ENCODE results near the gene BCL7C. TPM values are rescaled to one million over a fixed set of nuclear protein-coding genes. Genes with fewer than 3 reads are reported as not detected.

The BCL7C gene
- total and polyA plus RNA-seq, 7 donors = 13.9 to 40.9 (median 18.1) TPM

DNA sequence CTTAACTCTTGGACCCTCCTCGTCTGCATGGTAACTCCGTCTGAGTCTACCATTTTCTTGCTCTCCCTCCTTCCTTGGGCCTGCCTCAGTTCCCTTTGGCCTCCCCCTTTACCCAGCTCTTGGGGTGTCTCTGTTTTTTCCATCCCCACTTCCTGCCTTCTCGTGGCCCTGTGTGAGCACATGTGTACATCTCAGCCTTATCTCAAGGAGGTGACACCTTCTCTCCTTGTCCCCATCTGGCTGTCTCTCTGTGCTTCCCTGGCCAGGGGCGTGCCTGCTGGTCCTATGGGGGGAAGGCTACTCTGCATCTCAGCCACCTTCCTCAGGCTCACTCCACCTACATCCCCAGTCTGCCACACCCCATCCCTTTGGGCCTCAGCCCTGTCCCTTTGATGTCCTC, 9.1 kb upstream of the BCL7C start:
- no peaks in the 10 kb centered on the region for H3K27me3 ChIP-seq (ENCODE audit: insufficient read depth in 3 of 3, low read length in 2 of 3)
- no peak for DNase-seq
- intact Hi-C loops (cut with DNase I) = loop anchor here (2.0 kb wide), 1 partner anchor 58 kb away; no protein-coding TSS in a partner anchor
- ATAC-seq = peak in 1 of 4 donors; percentile 19
- no peaks in the 10 kb centered on the region for H3K9me3 ChIP-seq
- peaks cover 9% of the 10 kb centered on the region for H3K4me1 ChIP-seq
- 76 to 80% (median 78%) methylated on average over 4 of the region's 4 CpGs for WGBS, 3 donors
- peak overlapping the region; percentile 88 for H3K27ac ChIP-seq
- peaks cover 0 to 5% of the 10 kb centered on the region in 2 donors for H3K36me3 ChIP-seq (ENCODE audit: insufficient read depth in 1 of 2, low read depth in 1 of 2)
- H3K4me3 ChIP-seq = peak overlapping the region; percentile 65
- TF ChIP-seq, protein P1, sequence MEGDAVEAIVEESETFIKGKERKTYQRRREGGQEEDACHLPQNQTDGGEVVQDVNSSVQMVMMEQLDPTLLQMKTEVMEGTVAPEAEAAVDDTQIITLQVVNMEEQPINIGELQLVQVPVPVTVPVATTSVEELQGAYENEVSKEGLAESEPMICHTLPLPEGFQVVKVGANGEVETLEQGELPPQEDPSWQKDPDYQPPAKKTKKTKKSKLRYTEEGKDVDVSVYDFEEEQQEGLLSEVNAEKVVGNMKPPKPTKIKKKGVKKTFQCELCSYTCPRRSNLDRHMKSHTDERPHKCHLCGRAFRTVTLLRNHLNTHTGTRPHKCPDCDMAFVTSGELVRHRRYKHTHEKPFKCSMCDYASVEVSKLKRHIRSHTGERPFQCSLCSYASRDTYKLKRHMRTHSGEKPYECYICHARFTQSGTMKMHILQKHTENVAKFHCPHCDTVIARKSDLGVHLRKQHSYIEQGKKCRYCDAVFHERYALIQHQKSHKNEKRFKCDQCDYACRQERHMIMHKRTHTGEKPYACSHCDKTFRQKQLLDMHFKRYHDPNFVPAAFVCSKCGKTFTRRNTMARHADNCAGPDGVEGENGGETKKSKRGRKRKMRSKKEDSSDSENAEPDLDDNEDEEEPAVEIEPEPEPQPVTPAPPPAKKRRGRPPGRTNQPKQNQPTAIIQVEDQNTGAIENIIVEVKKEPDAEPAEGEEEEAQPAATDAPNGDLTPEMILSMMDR (IDR thresholded peaks at IDR 0.05) = no peak

DNA sequence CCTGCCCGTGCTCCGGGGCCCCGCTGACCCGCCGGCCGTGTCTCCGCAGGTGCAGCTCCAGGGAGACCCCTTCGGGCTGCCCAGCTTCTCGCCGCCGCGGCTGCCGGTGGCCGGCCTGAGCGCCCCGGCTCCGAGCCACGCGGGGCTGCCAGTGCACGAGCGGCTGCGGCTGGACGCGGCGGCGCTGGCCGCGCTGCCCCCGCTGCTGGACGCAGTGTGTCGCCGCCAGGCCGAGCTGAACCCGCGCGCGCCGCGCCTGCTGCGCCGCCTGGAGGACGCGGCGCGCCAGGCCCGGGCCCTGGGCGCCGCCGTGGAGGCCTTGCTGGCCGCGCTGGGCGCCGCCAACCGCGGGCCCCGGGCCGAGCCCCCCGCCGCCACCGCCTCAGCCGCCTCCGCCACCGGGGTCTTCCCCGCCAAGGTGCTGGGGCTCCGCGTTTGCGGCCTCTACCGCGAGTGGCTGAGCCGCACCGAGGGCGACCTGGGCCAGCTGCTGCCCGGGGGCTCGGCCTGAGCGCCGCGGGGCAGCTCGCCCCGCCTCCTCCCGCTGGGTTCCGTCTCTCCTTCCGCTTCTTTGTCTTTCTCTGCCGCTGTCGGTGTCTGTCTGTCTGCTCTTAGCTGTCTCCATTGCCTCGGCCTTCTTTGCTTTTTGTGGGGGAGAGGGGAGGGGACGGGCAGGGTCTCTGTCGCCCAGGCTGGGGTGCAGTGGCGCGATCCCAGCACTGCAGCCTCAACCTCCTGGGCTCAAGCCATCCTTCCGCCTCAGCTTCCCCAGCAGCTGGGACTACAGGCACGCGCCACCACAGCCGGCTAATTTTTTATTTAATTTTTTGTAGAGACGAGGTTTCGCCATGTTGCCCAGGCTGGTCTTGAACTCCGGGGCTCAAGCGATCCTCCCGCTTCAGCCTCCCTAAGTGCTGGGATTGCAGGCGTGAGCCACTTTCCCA, 8.4 kb upstream of the BCL7C start:
- H3K4me1 ChIP-seq = peaks cover 12% of the 10 kb centered on the region
- WGBS, 3 donors = 7 to 17% (median 8%) methylated on average over 51 to 99 of the region's 99 CpGs
- peak; percentile 85 to 91 (median 86) for ATAC-seq
- peak overlapping the region; percentile 88 for H3K27ac ChIP-seq
- H3K27me3 ChIP-seq (ENCODE audit: insufficient read depth in 3 of 3, low read length in 2 of 3) = no peaks in the 10 kb centered on the region
- H3K36me3 ChIP-seq (ENCODE audit: insufficient read depth in 1 of 2, low read depth in 1 of 2) = peaks cover 0 to 5% of the 10 kb centered on the region in 2 donors
- TF ChIP-seq, protein P1 (IDR thresholded peaks at IDR 0.05) = peak; percentile 63
- no peaks in the 10 kb centered on the region for H3K9me3 ChIP-seq
- peak overlapping the region; percentile 65 for H3K4me3 ChIP-seq
- intact Hi-C loops (cut with DNase I) = loop anchor here (2.0 kb wide), 1 partner anchor 58 kb away; no protein-coding TSS in a partner anchor
- DNase-seq = peak; percentile 74 to 87

DNA sequence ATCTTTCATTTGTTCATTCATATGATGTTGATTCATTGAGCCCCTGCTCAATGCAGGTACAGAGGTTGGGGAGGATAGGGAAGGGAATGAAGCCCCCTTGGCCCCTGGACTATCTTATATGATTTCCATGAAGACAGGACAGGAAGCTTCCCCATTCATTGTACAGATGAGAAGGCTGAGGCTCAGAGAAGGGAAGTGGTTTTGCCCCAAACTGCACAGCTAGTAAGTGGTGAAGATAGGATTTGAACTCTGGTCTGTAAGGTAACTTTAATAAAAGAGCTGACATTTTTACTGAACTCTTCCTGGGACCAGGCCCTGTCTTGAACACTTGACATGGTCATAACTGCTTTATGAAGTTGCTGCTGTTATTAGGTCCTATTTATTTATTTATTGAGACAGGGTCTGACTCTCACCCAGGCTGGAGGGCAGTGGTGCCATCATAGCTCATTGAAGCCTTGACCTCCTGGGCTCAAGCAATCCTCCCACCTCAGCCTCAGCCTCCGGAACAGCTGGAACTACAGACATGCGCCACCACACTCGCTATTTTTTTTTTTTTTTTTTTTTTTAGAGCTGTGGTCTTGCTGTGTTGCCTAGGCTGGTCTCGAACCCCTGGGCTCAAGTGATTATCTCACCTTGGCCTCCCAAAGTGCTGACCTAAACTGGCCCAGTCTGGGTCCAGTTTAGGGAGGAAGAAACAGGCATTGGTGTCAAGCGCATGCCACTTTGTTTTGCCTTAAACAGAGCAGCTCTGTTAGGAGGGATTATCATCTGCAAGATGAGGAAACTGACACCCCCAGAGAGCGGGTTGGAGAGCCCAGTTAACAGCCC, 7.5 kb upstream of the BCL7C start:
- peaks cover 14% of the 10 kb centered on the region for H3K4me1 ChIP-seq
- H3K4me3 ChIP-seq = peak overlapping the region; percentile 65
- DNase-seq (no peak), ATAC-seq (no peak)
- peak overlapping the region; percentile 88 for H3K27ac ChIP-seq
- intact Hi-C loops (cut with DNase I) = loop anchor here (2.0 kb wide), 1 partner anchor 57 kb away; no protein-coding TSS in a partner anchor
- TF ChIP-seq, protein P1 (IDR thresholded peaks at IDR 0.05) = no peak
- peaks cover 0 to 5% of the 10 kb centered on the region in 2 donors for H3K36me3 ChIP-seq (ENCODE audit: insufficient read depth in 1 of 2, low read depth in 1 of 2)
- 30 to 49% (median 30%) methylated on average over 5 to 6 of the region's 6 CpGs for WGBS, 3 donors
- H3K27me3 ChIP-seq (ENCODE audit: insufficient read depth in 3 of 3, low read length in 2 of 3) = no peaks in the 10 kb centered on the region
- H3K9me3 ChIP-seq = no peaks in the 10 kb centered on the region

DNA sequence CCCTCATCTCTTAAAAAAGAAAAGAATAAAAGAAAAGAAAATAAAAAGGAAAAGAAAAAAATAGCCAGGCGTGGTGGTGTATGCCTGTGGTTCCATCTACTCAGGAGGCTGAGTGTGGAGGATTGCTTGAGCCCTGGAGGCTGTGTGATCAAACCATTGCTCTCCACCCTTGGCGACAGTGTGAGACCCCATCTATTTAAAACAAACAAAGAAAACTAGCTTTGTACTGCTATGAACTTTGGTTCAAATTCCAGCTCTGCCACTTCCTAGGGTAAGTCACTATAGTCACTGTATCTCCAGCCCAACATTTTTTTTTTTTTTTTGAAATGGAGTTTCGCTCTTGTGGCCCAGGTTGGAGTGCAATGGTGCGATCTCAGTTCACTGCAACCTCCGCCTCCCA, 6.7 kb upstream of the BCL7C start:
- ATAC-seq (no peak), DNase-seq (no peak)
- Histone ChIP-seq H3K4me1 (peaks cover 14% of the 10 kb centered on the region), H3K27me3 (ENCODE audit: insufficient read depth in 3 of 3, low read length in 2 of 3) (no peaks in the 10 kb centered on the region), H3K27ac (no peak overlapping the region), H3K4me3 (no peak overlapping the region), H3K9me3 (no peaks in the 10 kb centered on the region), H3K36me3 (ENCODE audit: insufficient read depth in 1 of 2, low read depth in 1 of 2) (peaks cover 0 to 5% of the 10 kb centered on the region in 2 donors)
- intact Hi-C loops (cut with DNase I) = no loop called here
- 98 to 100% (median 99%) methylated on average over 5 of the region's 5 CpGs for WGBS, 3 donors
- TF ChIP-seq, protein P1 (IDR thresholded peaks at IDR 0.05) = no peak

All from psoas muscle (tissue), 8 donors.